ENCODE results near the gene INO80D.
"Not testable (repeated sequence)": the region's sequence is repeated elsewhere in the genome, so short reads cannot be mapped to it uniquely, and the experiment has no call there.

The INO80D gene

GRCh38 chr2:206112108-206112507 is 26.1 kb upstream of the INO80D start:
- no peak for TF ChIP-seq CTCF (IDR thresholded peaks at IDR 0.05; ENCODE audit: low read depth, low read length)
- DNase-seq (ENCODE audit: extremely low read depth, low read depth), result no peak

GRCh38 chr2:206108713-206109112 is 22.7 kb upstream of the INO80D start:
- TF ChIP-seq CTCF (IDR thresholded peaks at IDR 0.05; ENCODE audit: low read depth, low read length), result no peak
- DNase-seq (ENCODE audit: extremely low read depth, low read depth), result no peak

GRCh38 chr2:206105541-206105940 is 19.6 kb upstream of the INO80D start:
- TF ChIP-seq CTCF (IDR thresholded peaks at IDR 0.05; ENCODE audit: low read depth, low read length), result no peak
- no peak for DNase-seq (ENCODE audit: extremely low read depth, low read depth)

GRCh38 chr2:206105038-206105437 is 19.1 kb upstream of the INO80D start:
- no peak for DNase-seq (ENCODE audit: extremely low read depth, low read depth)
- TF ChIP-seq CTCF (IDR thresholded peaks at IDR 0.05; ENCODE audit: low read depth, low read length), result no peak

- not testable (repeated sequence) for DNase-seq (ENCODE audit: extremely low read depth, low read depth)
Measured at GRCh38 chr2:206098872-206099271, 12.9 kb upstream of the INO80D start.

- DNase-seq (ENCODE audit: extremely low read depth, low read depth), result no peak
Measured at GRCh38 chr2:206098471-206098870, 12.5 kb upstream of the INO80D start.

GRCh38 chr2:206096876-206097275 is 10.9 kb upstream of the INO80D start:
- TF ChIP-seq CTCF (IDR thresholded peaks at IDR 0.05; ENCODE audit: low read depth, low read length), result no peak
- DNase-seq (ENCODE audit: extremely low read depth, low read depth), result no peak

More at GRCh38 chr2:206098471-206098870, 12.5 kb upstream of the INO80D start:
- no peak for TF ChIP-seq CTCF (IDR thresholded peaks at IDR 0.05; ENCODE audit: low read depth, low read length)

- TF ChIP-seq CTCF (IDR thresholded peaks at IDR 0.05; ENCODE audit: low read depth, low read length), result no peak
- DNase-seq (ENCODE audit: extremely low read depth, low read depth), result no peak
Measured at GRCh38 chr2:206095536-206096332, 9.8 kb upstream of the INO80D start.

Measured in AG09319 (cell line).